SK-N-MC (cell line): ENCODE results near the gene HIP1.
"Not testable (repeated sequence)": the region's sequence is repeated elsewhere in the genome, so short reads cannot be mapped to it uniquely, and the experiment has no call there.

Experiments used
- DNase-seq: peaks from one replicate; pipeline ENCODE4 v3.0.0-alpha.2; 2011; ENCODE audit warnings: low read depth, low spot score
- H3K27ac ChIP-seq: fragments of 200-600 bp; sonication (generic); 2 replicates; pipeline ENCODE4 v1.5.1; 2016; ENCODE audit warnings: mixed run types
- H3K36me3 ChIP-seq: fragments of 200-600 bp; sonication (generic); 2 replicates; pipeline ENCODE4 v1.6.1; 2017; ENCODE audit warnings: antibody characterized with exemption, low read length, mixed read lengths; ENCODE audit not compliant: insufficient read depth
- H3K4me3 ChIP-seq: fragments of 200-600 bp; sonication (generic); 2 replicates; pipeline ENCODE4 v1.5.1; 2016
- H3K9ac ChIP-seq: fragments of 200-600 bp; sonication (generic); 2 replicates; pipeline ENCODE4 v1.8.0; 2017; ENCODE audit warnings: mixed run types, mixed read lengths; ENCODE audit not compliant: insufficient read length
- H3K9me3 ChIP-seq: fragments of 200-600 bp; sonication (generic); 2 replicates; pipeline ENCODE4 v1.6.1; 2017; ENCODE audit warnings: low read depth, mild to moderate bottlenecking, antibody characterized with exemption, low read length, moderate library complexity, mixed read lengths
- EZH2 ChIP-seq: fragments of 200-600 bp; sonication (generic); IDR thresholded peaks from one replicate; pipeline ENCODE4 v1.6.1; 2017; ENCODE audit warnings: antibody characterized with exemption
- FOXP2 ChIP-seq: optimal IDR thresholded peaks from 2 replicates; pipeline ENCODE3; 2011; ENCODE audit warnings: mild to moderate bottlenecking, moderate library complexity; ENCODE audit not compliant: insufficient read depth; ENCODE audit errors: extremely low read length, control extremely low read depth
- POLR2AphosphoS5 ChIP-seq: IDR thresholded peaks from 2 replicates; pipeline ENCODE4 v1.6.1; 2012; ENCODE audit warnings: mild to moderate bottlenecking, low read depth, low read length, borderline replicate concordance

HIP1 gene

GRCh38 chr7:75691793-75692543 lies 46.8 kb downstream of the HIP1 start:
- no peak overlapping the region for H3K9ac ChIP-seq
- TF ChIP-seq FOXP2: no peak
- no peak for TF ChIP-seq EZH2
- no peak for TF ChIP-seq POLR2AphosphoS5
- H3K27ac ChIP-seq: no peak overlapping the region
- DNase-seq: no peak
- no peaks in the 10 kb centered on the region for H3K36me3 ChIP-seq
- H3K9me3 ChIP-seq: no peaks in the 10 kb centered on the region
- H3K4me3 ChIP-seq: no peak overlapping the region

GRCh38 chr7:75690121-75690523 lies 48.6 kb downstream of the HIP1 start:
- no peak overlapping the region for H3K9ac ChIP-seq
- TF ChIP-seq EZH2 (no peak), FOXP2 (no peak), POLR2AphosphoS5 (no peak)
- DNase-seq: no peak
- H3K4me3 ChIP-seq: no peak overlapping the region
- H3K27ac ChIP-seq: no peak overlapping the region
- H3K36me3 ChIP-seq: no peaks in the 10 kb centered on the region
- no peaks in the 10 kb centered on the region for H3K9me3 ChIP-seq

- no peak overlapping the region for H3K27ac ChIP-seq
- no peak overlapping the region for H3K4me3 ChIP-seq
- no peak for DNase-seq
- TF ChIP-seq FOXP2 (no peak), EZH2 (no peak), POLR2AphosphoS5 (no peak)
- no peaks in the 10 kb centered on the region for H3K36me3 ChIP-seq
- no peaks in the 10 kb centered on the region for H3K9me3 ChIP-seq
- H3K9ac ChIP-seq: no peak overlapping the region
Observed at GRCh38 chr7:75689246-75690099, 49.3 kb downstream of the HIP1 start.

- H3K4me3 ChIP-seq: no peak overlapping the region
- H3K9me3 ChIP-seq: no peaks in the 10 kb centered on the region
- TF ChIP-seq EZH2 (no peak), POLR2AphosphoS5 (no peak)
- H3K27ac ChIP-seq: no peak overlapping the region
- H3K9ac ChIP-seq: no peak overlapping the region
- no peak for DNase-seq
- no peaks in the 10 kb centered on the region for H3K36me3 ChIP-seq
Observed at GRCh38 chr7:75688200-75689136, 50.3 kb downstream of the HIP1 start.

GRCh38 chr7:75687246-75688088 lies 51.3 kb downstream of the HIP1 start:
- no peak overlapping the region for H3K4me3 ChIP-seq
- DNase-seq: no peak
- H3K9me3 ChIP-seq: no peaks in the 10 kb centered on the region
- H3K36me3 ChIP-seq: no peaks in the 10 kb centered on the region
- TF ChIP-seq EZH2 (no peak), POLR2AphosphoS5 (no peak), FOXP2 (no peak)
- H3K9ac ChIP-seq: no peak overlapping the region
- H3K27ac ChIP-seq: no peak overlapping the region

- Histone ChIP-seq H3K9me3 (no peaks in the 10 kb centered on the region), H3K27ac (no peak overlapping the region), H3K9ac (no peak overlapping the region), H3K36me3 (no peaks in the 10 kb centered on the region), H3K4me3 (no peak overlapping the region)
- TF ChIP-seq FOXP2: no peak
- TF ChIP-seq EZH2: no peak
- TF ChIP-seq POLR2AphosphoS5: no peak
- DNase-seq: no peak
Observed at GRCh38 chr7:75686551-75686950, 52.2 kb downstream of the HIP1 start.

- H3K9me3 ChIP-seq, H3K4me3 ChIP-seq, DNase-seq, H3K27ac ChIP-seq, H3K36me3 ChIP-seq, H3K9ac ChIP-seq: not testable (repeated sequence)
Observed at GRCh38 chr7:75682052-75682451, 56.7 kb downstream of the HIP1 start.
